A673 (cell line): ENCODE measurements around the gene NLGN1. TPM values are rescaled to one million over a fixed set of nuclear protein-coding genes. Genes with fewer than 3 reads are reported as not detected.

Experiments
- BruUV-seq: library from RNA; stranded (reverse); fragments of 400-500 nt; replicated peaks from 2 replicates; lab custom pipeline; 2021; lab: Mats Ljungman, UMichigan
- CTCF ChIA-PET: fragments of 300-600 bp; sonication (Branson Sonifier 250); formaldehyde crosslinking; loops from one replicate; lab custom pipeline; 2022; ENCODE audit warnings: antibody characterized with exemption; lab: Charles Lee
- POLR2A ChIA-PET: fragments of 300-600 bp; sonication (Branson Sonifier 250); formaldehyde crosslinking; loops from one replicate; lab custom pipeline; 2022; ENCODE audit warnings: antibody characterized with exemption; ENCODE audit not compliant: low non-redundant PET; lab: Charles Lee
- DNase-seq: peaks from one replicate; pipeline ENCODE4 v3.0.0-alpha.2; 2015; ENCODE audit warnings: low spot score
- H3K27ac ChIP-seq: fragments of 200-600 bp; sonication (generic); 2 replicates; pipeline ENCODE4 v1.5.1; 2016; ENCODE audit warnings: mixed run types, low read depth, mild to moderate bottlenecking, mixed read lengths, antibody characterized with exemption, low read length; ENCODE audit not compliant: poor library complexity, severe bottlenecking
- H3K27me3 ChIP-seq: fragments of 200-600 bp; sonication (generic); replicated peaks from 2 replicates; pipeline ENCODE4 v1.6.1; 2017; ENCODE audit warnings: mixed run types, low read depth, mild to moderate bottlenecking, mixed read lengths, antibody characterized with exemption, low read length; ENCODE audit not compliant: insufficient read depth, poor library complexity
- H3K36me3 ChIP-seq: fragments of 200-600 bp; sonication (generic); 2 replicates; pipeline ENCODE4 v1.6.1; 2016; ENCODE audit warnings: mixed run types, mild to moderate bottlenecking, mixed read lengths, antibody characterized with exemption, low read length; ENCODE audit not compliant: insufficient read depth, poor library complexity, severe bottlenecking
- H3K4me1 ChIP-seq: fragments of 200-600 bp; sonication (generic); 2 replicates; pipeline ENCODE4 v1.6.1; 2017; ENCODE audit warnings: mixed run types, mild to moderate bottlenecking, mixed read lengths, antibody characterized with exemption, low read length; ENCODE audit not compliant: insufficient read depth, poor library complexity, severe bottlenecking
- H3K4me3 ChIP-seq: fragments of 200-600 bp; sonication (generic); 2 replicates; pipeline ENCODE4 v1.5.1; 2016; ENCODE audit warnings: low read depth, mixed run types, mild to moderate bottlenecking, mixed read lengths, low read length; ENCODE audit not compliant: poor library complexity, severe bottlenecking
- H3K9me3 ChIP-seq: fragments of 200-600 bp; sonication (generic); 2 replicates; pipeline ENCODE4 v1.6.1; 2016; ENCODE audit warnings: mixed run types, low read depth, mild to moderate bottlenecking, mixed read lengths, antibody characterized with exemption, low read length; ENCODE audit not compliant: poor library complexity, severe bottlenecking
- CTCF ChIP-seq: fragments of 300-800, 200-600 bp; sonication (generic); conservative IDR thresholded peaks from 2 replicates; pipeline ENCODE4 v1.5.1; 2017; ENCODE audit warnings: low read depth, mild to moderate bottlenecking, antibody characterized with exemption, low read length, moderate library complexity, mixed read lengths
- EZH2 ChIP-seq: fragments of 200-600 bp; sonication (generic); IDR thresholded peaks from 2 replicates; pipeline ENCODE4 v1.6.1; 2017; ENCODE audit warnings: borderline replicate concordance, low read depth, mild to moderate bottlenecking, mixed read lengths, antibody characterized with exemption, low read length; ENCODE audit not compliant: poor library complexity, severe bottlenecking
- intact Hi-C: fragments of 100-400 bp; cut with micrococcal nuclease; formaldehyde crosslinking; loops from one replicate; pipeline ENCODE4 v1.10.0; 2022; ENCODE audit not compliant: unreplicated experiment
- total RNA-seq: library from RNA; stranded (reverse); gene quantifications from 2 replicates; pipeline ENCODE4 v1.2.3, GENCODE V29; 2021

The NLGN1 gene
- total RNA-seq, 1 experiment from 2014 or later, result 0.39 TPM

GRCh38 chr3:173700336-173700735, 302.8 kb downstream of the NLGN1 start:
- CTCF ChIA-PET, result no interaction called here
- H3K36me3 ChIP-seq, result no peaks in the 10 kb centered on the region
- TF ChIP-seq CTCF (no peak), EZH2 (no peak)
- no peaks in the 10 kb centered on the region for H3K27me3 ChIP-seq
- no peaks in the 10 kb centered on the region for H3K4me1 ChIP-seq
- H3K4me3 ChIP-seq, result no peak overlapping the region
- intact Hi-C loops, result no loop called here
- BruUV-seq, result no TSS peak
- no peak for DNase-seq
- POLR2A ChIA-PET, result no interaction called here
- no peaks in the 10 kb centered on the region for H3K9me3 ChIP-seq
- H3K27ac ChIP-seq, result no peak overlapping the region

- Histone ChIP-seq H3K9me3 (no peaks in the 10 kb centered on the region), H3K36me3 (no peaks in the 10 kb centered on the region), H3K4me1 (no peaks in the 10 kb centered on the region), H3K27ac (no peak overlapping the region), H3K4me3 (no peak overlapping the region), H3K27me3 (no peaks in the 10 kb centered on the region)
- intact Hi-C loops, result no loop called here
- POLR2A ChIA-PET, result no interaction called here
- no peak for TF ChIP-seq EZH2
- TF ChIP-seq CTCF, result no peak
- CTCF ChIA-PET, result no interaction called here
- DNase-seq, result no peak
- BruUV-seq, result no TSS peak
Observed at GRCh38 chr3:173702561-173702960, 305.0 kb downstream of the NLGN1 start.

- ChIA-PET CTCF (no interaction called here), POLR2A (no interaction called here)
- BruUV-seq, result no TSS peak
- intact Hi-C loops, result no loop called here
- no peak for DNase-seq
- TF ChIP-seq EZH2 (no peak), CTCF (no peak)
- Histone ChIP-seq H3K9me3 (no peaks in the 10 kb centered on the region), H3K27me3 (no peaks in the 10 kb centered on the region), H3K4me3 (no peak overlapping the region), H3K27ac (no peak overlapping the region), H3K4me1 (no peaks in the 10 kb centered on the region), H3K36me3 (no peaks in the 10 kb centered on the region)
Observed at GRCh38 chr3:173703771-173704170, 306.2 kb downstream of the NLGN1 start.
